HUDEP-2 (cell line): Measurements from ENCODE around the gene SLC15A5.
A peak's percentile ranks its signal among the peaks of the same experiment; 100 is the strongest.

Experiments
- DNase-seq, 76 experiments: peaks; one replicate each; lab custom pipeline; 2025; ENCODE audit not compliant: unreplicated experiment in 76 of 76; lab: John Stamatoyannopoulos, UW

Gene SLC15A5

DNA sequence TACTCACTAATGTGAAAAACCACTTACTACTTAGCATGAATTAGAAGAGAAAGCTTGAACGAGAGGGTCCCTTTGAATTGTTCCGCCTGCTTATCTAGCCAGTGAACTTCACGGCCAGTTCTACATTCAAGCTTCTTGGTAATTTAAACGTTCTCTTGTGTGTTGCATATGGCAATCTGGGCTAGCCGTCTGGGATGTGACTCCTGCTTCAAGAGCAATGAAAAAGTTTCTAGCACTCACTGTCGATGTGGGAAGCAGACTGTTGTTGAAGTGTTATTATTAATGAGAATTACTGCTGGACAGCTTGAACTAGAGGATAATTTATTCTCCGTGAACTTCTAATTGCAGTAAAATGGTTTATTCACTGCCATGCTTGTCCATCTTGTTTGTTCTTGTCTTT, 93.9 kb downstream of the SLC15A5 start:
- no peak for DNase-seq

GRCh38 chr12:16175840-16176239, 101.6 kb downstream of the SLC15A5 start:
- DNase-seq: no peak

DNA sequence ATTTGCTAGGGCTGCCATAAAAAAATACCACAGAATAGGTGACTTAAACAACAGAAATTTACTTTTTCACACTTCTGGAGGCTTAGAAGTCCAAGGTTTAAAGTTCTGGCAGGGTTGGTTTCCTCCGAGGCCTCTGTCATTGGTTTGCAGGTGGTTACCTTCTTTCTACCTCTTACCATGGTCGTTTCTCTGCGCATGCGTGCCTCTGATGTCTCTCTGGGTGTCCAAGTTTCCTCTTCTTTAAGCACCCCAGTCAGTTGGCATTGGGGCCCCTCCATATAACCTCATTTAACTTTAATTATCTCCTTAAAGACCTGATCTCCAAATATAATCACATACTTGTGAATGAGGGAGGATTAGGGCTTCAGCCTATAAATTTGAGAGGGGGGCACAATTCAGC, 103.2 kb downstream of the SLC15A5 start:
- DNase-seq: no peak

- no peak for DNase-seq
Measured at GRCh38 chr12:16171348-16171747, 106.1 kb downstream of the SLC15A5 start.

DNA sequence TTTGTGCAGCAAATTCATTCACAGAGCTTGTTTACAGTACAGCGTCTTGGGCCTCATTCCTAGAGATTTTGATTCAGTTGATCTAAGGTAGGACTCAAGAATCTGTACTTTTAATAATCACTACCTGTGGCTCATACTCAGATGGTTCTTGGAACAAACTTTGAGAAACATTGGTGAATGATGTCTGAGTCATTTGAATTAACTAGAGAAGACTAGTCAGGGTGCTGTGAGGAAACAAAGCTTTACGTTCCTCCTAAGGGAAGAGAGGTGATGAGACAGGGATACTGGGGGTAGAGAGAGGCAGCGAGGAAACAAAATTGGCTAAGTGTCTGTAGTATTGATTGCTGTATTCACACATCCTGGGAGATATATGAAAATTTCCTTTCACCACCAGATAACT, 109.4 kb downstream of the SLC15A5 start:
- DNase-seq: no peak

GRCh38 chr12:16166563-16167470, 110.7 kb downstream of the SLC15A5 start:
- no peak for DNase-seq

- DNase-seq: peak in 21 of 76 experiments; percentile 1 to 27 (median 7)
Measured at GRCh38 chr12:16165506-16165905, 112.0 kb downstream of the SLC15A5 start.

- DNase-seq: no peak
Measured at GRCh38 chr12:16163901-16164300, 113.6 kb downstream of the SLC15A5 start.

GRCh38 chr12:16163146-16163545, 114.3 kb downstream of the SLC15A5 start:
- no peak for DNase-seq

GRCh38 chr12:16159571-16159970, 117.9 kb downstream of the SLC15A5 start:
- DNase-seq: no peak

DNA sequence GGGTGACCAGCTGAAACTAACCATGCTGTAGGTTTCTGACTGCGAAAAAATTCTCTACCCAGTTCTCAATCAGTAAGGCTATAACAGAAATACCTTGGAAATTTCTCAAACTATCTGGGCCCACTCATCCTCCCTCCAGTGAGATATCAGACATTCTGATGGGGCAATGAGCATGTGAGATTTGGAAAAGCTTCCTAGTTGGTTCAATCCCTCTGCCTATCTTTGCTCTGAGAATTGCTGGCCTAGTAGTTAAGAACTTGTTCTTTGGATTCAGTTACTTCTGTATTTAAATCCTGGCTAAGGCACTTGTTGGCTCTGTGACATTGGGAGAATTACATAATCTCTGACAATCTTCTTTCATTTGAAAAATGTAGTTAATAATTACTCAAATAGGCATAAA, 119.4 kb downstream of the SLC15A5 start:
- DNase-seq: no peak

GRCh38 chr12:16155938-16156337, 121.5 kb downstream of the SLC15A5 start:
- DNase-seq: no peak

DNA sequence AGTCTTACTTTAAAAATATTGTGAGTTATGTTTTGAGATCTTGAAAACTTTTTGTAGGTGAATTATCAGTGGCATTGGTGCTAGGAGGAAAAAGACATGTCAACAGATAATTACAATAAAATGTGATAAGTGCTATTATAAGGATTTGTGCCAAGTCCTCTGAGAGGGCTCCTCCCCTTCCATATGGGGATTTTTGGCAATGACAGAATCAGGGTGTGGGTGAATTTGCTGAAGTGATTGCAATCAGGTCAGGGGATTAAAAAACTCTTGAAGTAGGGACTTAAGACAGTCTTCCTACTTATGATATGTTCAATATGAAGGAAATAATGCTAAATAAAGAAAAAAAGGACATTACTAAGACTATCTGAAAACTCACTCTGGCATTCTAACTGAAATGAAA, 122.5 kb downstream of the SLC15A5 start:
- DNase-seq: peak in 4 of 76 experiments; percentile 1 to 7 (median 4)

GRCh38 chr12:16152885-16153673, 124.4 kb downstream of the SLC15A5 start:
- no peak for DNase-seq

- no peak for DNase-seq
Measured at GRCh38 chr12:16150276-16150675, 127.2 kb downstream of the SLC15A5 start.

- no peak for DNase-seq
Measured at GRCh38 chr12:16148938-16149337, 128.5 kb downstream of the SLC15A5 start.
